Caco-2 (cell line): ENCODE data around the gene ZNF532. TPM values are rescaled to one million over a fixed set of nuclear protein-coding genes. Genes with fewer than 3 reads are reported as not detected.

ENCODE experiments used
- BruUV-seq: library from RNA; stranded (reverse); fragments of 400-500 nt; replicated peaks from 2 replicates; lab custom pipeline; 2021; lab: Mats Ljungman, UMichigan
- CTCF ChIA-PET: fragments of 300-600 bp; sonication (Branson Sonifier 250); formaldehyde crosslinking; loops from one replicate; lab custom pipeline; 2022; ENCODE audit warnings: antibody characterized with exemption; lab: Charles Lee
- POLR2A ChIA-PET: fragments of 300-600 bp; sonication (Branson Sonifier 250); formaldehyde crosslinking; loops from one replicate; lab custom pipeline; 2022; ENCODE audit warnings: antibody characterized with exemption; lab: Charles Lee
- DNase-seq, 2 experiments: peaks; one replicate each; pipeline versions ENCODE4 v3.0.0 to v3.0.0-alpha.2; 2020 to 2022
- H3K27me3 ChIP-seq: replicated peaks from 2 replicates; pipeline ENCODE4 v1.6.0; 2011; ENCODE audit warnings: low read length; ENCODE audit not compliant: control insufficient read depth, insufficient read depth
- H3K36me3 ChIP-seq: 2 replicates; pipeline ENCODE4 v1.5.1; 2011; ENCODE audit warnings: low read length; ENCODE audit not compliant: control insufficient read depth, insufficient read depth
- H3K4me1 ChIP-seq: fragments of 250-450 bp; sonication (Bioruptor Pico); 2 replicates; pipeline ENCODE4 v1.5.1; 2020; ENCODE audit warnings: mild to moderate bottlenecking
- H3K4me3 ChIP-seq: 2 replicates; pipeline ENCODE4 v1.5.1; 2011; ENCODE audit warnings: low read depth, mild to moderate bottlenecking, control low read depth, low read length
- H3K9me3 ChIP-seq: fragments of 250-450 bp; sonication (Bioruptor Pico); 2 replicates; pipeline ENCODE4 v1.5.1; 2020; ENCODE audit warnings: mild to moderate bottlenecking, moderate library complexity
- H3K27ac Mint-ChIP-seq: one replicate; pipeline ENCODE4 v1.8.0; 2022; ENCODE audit warnings: mixed read lengths; ENCODE audit not compliant: unreplicated experiment
- H3K27me3 Mint-ChIP-seq: one replicate; pipeline ENCODE4 v1.8.0; 2022; ENCODE audit warnings: mixed read lengths; ENCODE audit not compliant: insufficient read depth, unreplicated experiment
- H3K36me3 Mint-ChIP-seq: one replicate; pipeline ENCODE4 v1.8.0; 2022; ENCODE audit warnings: mild to moderate bottlenecking, mixed read lengths; ENCODE audit not compliant: insufficient read depth, unreplicated experiment
- H3K4me1 Mint-ChIP-seq: one replicate; pipeline ENCODE4 v1.8.0; 2022; ENCODE audit warnings: low read depth, mixed read lengths; ENCODE audit not compliant: unreplicated experiment
- H3K4me3 Mint-ChIP-seq: one replicate; pipeline ENCODE4 v1.8.0; 2022; ENCODE audit warnings: mild to moderate bottlenecking, moderate library complexity, mixed read lengths; ENCODE audit not compliant: unreplicated experiment
- H3K9me3 Mint-ChIP-seq: one replicate; pipeline ENCODE4 v1.8.0; 2022; ENCODE audit warnings: mixed read lengths; ENCODE audit not compliant: unreplicated experiment
- CTCF ChIP-seq, 2 experiments: fragments of 200-600 bp in 1 of 2; IDR thresholded peaks; 1 replicate in 1 of 2; 2 replicates in 1 of 2; pipeline versions ENCODE4 v1.5.1 to v1.8.0; 2011 to 2022; ENCODE audit warnings: antibody characterized with exemption in 1 of 2, control low read depth in 1 of 2, inconsistent platforms in 1 of 2, low read depth in 1 of 2, low read length in 1 of 2, mild to moderate bottlenecking in 1 of 2, moderate library complexity in 1 of 2; ENCODE audit not compliant: insufficient read depth in 1 of 2, severe bottlenecking in 1 of 2, unreplicated experiment in 1 of 2
- intact Hi-C: fragments of 100-400 bp; cut with micrococcal nuclease; formaldehyde crosslinking; loops from one replicate; pipeline ENCODE4 v1.10.0; 2022; ENCODE audit not compliant: unreplicated experiment
- total RNA-seq: library from RNA; stranded (reverse); gene quantifications from 2 replicates; pipeline ENCODE4 v1.2.3, GENCODE V29; 2022

The ZNF532 gene
- total RNA-seq, 1 experiment from 2014 or later = 32.7 TPM

- H3K27me3 Mint-ChIP-seq = no peaks in the 10 kb centered on the region
- TF ChIP-seq CTCF (IDR thresholded peaks at IDR 0.05; ENCODE audit: insufficient read depth in 1 of 2, low read depth in 1 of 2, low read length in 1 of 2, severe bottlenecking in 1 of 2, unreplicated experiment in 1 of 2) = no peak
- no TSS peak for BruUV-seq
- DNase-seq = no peak
- no peaks in the 10 kb centered on the region for H3K4me1 Mint-ChIP-seq
- intact Hi-C loops = no loop called here
- Histone ChIP-seq H3K4me3 (no peak overlapping the region), H3K27me3 (no peaks in the 10 kb centered on the region), H3K36me3 (no peaks in the 10 kb centered on the region), H3K4me1 (no peaks in the 10 kb centered on the region), H3K9me3 (no peaks in the 10 kb centered on the region)
- no peak overlapping the region for H3K27ac Mint-ChIP-seq
- no peaks in the 10 kb centered on the region for H3K9me3 Mint-ChIP-seq
- H3K4me3 Mint-ChIP-seq = no peak overlapping the region
- H3K36me3 Mint-ChIP-seq = no peaks in the 10 kb centered on the region
- ChIA-PET CTCF (no interaction called here), POLR2A (no interaction called here)
Observed at GRCh38 chr18:58886864-58887612, 22.4 kb downstream of the ZNF532 start.

GRCh38 chr18:58887613-58887963, 22.9 kb downstream of the ZNF532 start:
- H3K36me3 Mint-ChIP-seq = no peaks in the 10 kb centered on the region

DNA sequence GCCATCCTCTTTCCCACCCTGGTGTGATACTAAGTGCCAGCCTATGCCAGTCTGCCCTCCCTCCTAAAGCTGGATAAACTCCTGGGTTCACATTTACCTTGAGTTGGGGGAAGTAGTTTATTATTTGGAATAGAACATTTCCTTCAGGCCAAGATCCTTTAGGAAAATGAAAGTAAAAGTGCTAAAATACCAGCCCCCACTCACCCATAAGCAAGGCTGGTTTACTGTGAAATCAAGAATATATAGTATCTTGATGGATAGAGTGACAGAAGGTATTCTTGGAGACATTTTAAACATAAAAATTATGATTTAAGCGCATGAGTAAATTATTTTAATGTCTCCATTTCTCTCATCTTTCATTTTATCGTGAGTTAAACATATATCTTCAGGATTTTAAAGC, 27.1 kb downstream of the ZNF532 start:
- intact Hi-C loops = no loop called here
- Mint-ChIP-seq H3K27ac (no peak overlapping the region), H3K36me3 (no peaks in the 10 kb centered on the region), H3K4me1 (peaks cover 7% of the 10 kb centered on the region), H3K9me3 (no peaks in the 10 kb centered on the region), H3K27me3 (no peaks in the 10 kb centered on the region), H3K4me3 (no peak overlapping the region)
- H3K27me3 ChIP-seq = no peaks in the 10 kb centered on the region
- BruUV-seq = no TSS peak
- TF ChIP-seq CTCF (IDR thresholded peaks at IDR 0.05; ENCODE audit: insufficient read depth in 1 of 2, low read depth in 1 of 2, low read length in 1 of 2, severe bottlenecking in 1 of 2, unreplicated experiment in 1 of 2) = no peak
- H3K4me3 ChIP-seq = no peak overlapping the region
- CTCF ChIA-PET = no interaction called here
- POLR2A ChIA-PET = no interaction called here
- no peaks in the 10 kb centered on the region for H3K9me3 ChIP-seq
- H3K36me3 ChIP-seq = no peaks in the 10 kb centered on the region
- no peaks in the 10 kb centered on the region for H3K4me1 ChIP-seq
- no peak for DNase-seq

More at GRCh38 chr18:58887613-58887963, 22.9 kb downstream of the ZNF532 start:
- DNase-seq = no peak
- Mint-ChIP-seq H3K4me3 (no peak overlapping the region), H3K27ac (no peak overlapping the region), H3K4me1 (no peaks in the 10 kb centered on the region), H3K9me3 (no peaks in the 10 kb centered on the region), H3K27me3 (no peaks in the 10 kb centered on the region)
- no peaks in the 10 kb centered on the region for H3K4me1 ChIP-seq
- BruUV-seq = no TSS peak
- CTCF ChIA-PET = no interaction called here
- no peak overlapping the region for H3K4me3 ChIP-seq
- POLR2A ChIA-PET = no interaction called here
- no peaks in the 10 kb centered on the region for H3K27me3 ChIP-seq
- H3K36me3 ChIP-seq = no peaks in the 10 kb centered on the region
- H3K9me3 ChIP-seq = no peaks in the 10 kb centered on the region
- TF ChIP-seq CTCF (IDR thresholded peaks at IDR 0.05; ENCODE audit: insufficient read depth in 1 of 2, low read depth in 1 of 2, low read length in 1 of 2, severe bottlenecking in 1 of 2, unreplicated experiment in 1 of 2) = no peak
- intact Hi-C loops = no loop called here
